ENCODE data around the gene MRPS22. TPM values are rescaled to one million over a fixed set of nuclear protein-coding genes. Genes with fewer than 3 reads are reported as not detected.

MRPS22 gene
- total and polyA plus RNA-seq, 9 of the 15 experiments (the other 6 are each of a cell fraction or from before 2014, with no cell fraction given): 148 to 397 (median 229) TPM

DNA sequence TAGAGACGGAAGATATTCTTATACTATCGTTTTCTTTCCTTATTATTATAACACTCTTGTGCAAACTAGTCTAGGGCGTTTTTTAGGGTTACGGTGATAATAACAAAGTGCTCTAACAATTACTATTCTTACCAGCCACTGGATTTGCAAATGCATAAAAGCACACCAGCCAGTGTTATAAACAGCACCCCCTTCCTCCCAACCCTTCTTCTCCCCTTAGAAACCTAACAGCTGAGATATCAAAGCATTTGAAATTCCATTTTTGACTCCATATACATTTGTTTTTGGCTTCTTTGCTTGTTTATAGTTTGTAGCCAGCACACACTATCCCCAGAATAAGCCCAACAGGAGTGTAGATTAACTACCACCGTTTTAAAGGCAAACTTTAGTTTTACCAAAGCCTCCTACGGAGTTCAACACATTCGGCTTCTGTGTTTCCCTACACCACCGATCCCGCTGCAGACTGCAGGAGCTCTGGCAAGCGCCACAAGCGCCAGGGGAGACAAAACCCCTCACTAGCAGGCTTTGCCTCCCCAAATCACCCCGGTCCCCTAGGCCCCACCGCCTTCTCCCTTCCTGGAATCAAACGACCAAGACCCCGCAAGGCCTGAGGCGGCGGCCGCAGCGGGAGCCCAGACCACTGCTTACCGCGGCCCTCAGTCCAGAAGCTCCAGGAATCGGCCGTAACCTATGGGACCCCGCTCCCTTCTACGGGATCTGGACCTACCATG lies 45.2 kb downstream of the MRPS22 start (continued):
- TF ChIP-seq PCBP1 (IDR thresholded peaks at IDR 0.05; ENCODE audit: low read depth, low read length, poor library complexity, severe bottlenecking) (no peak), SAFB (IDR thresholded peaks at IDR 0.05; ENCODE audit: borderline replicate concordance, low read depth, low read length) (no peak), MTA3 (IDR thresholded peaks at IDR 0.05; ENCODE audit: borderline replicate concordance) (no peak), ETV6 (IDR thresholded peaks at IDR 0.05; ENCODE audit: borderline replicate concordance in 1 of 2, low read depth in 2 of 2, low read length in 1 of 2) (no peak), ETV6 (CRISPR knock-in tag; IDR thresholded peaks at IDR 0.05; ENCODE audit: borderline replicate concordance) (no peak), ZFX (CRISPR knock-in tag; IDR thresholded peaks at IDR 0.05) (no peak), RHOXF2B (CRISPR knock-in tag; conservative IDR thresholded peaks at IDR 0.05) (no peak), GATAD2A (IDR thresholded peaks at IDR 0.05) (no peak), TAF15 (IDR thresholded peaks at IDR 0.05; ENCODE audit: low read depth, low read length) (no peak), RBBP5 (IDR thresholded peaks at IDR 0.05; ENCODE audit: borderline replicate concordance, insufficient read depth, low read length, poor library complexity, severe bottlenecking) (peak; percentile 45), CHCHD3 (CRISPR knock-in tag; IDR thresholded peaks at IDR 0.05) (no peak), ZNF780A (CRISPR knock-in tag; IDR thresholded peaks at IDR 0.05) (no peak), EWSR1 (IDR thresholded peaks at IDR 0.05; ENCODE audit: borderline replicate concordance, low read depth, partially characterized antibody) (no peak)
- TF ChIP-seq, protein P1, sequence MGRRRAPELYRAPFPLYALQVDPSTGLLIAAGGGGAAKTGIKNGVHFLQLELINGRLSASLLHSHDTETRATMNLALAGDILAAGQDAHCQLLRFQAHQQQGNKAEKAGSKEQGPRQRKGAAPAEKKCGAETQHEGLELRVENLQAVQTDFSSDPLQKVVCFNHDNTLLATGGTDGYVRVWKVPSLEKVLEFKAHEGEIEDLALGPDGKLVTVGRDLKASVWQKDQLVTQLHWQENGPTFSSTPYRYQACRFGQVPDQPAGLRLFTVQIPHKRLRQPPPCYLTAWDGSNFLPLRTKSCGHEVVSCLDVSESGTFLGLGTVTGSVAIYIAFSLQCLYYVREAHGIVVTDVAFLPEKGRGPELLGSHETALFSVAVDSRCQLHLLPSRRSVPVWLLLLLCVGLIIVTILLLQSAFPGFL (CRISPR knock-in tag; IDR thresholded peaks at IDR 0.05): no peak
- TF ChIP-seq, protein P2, sequence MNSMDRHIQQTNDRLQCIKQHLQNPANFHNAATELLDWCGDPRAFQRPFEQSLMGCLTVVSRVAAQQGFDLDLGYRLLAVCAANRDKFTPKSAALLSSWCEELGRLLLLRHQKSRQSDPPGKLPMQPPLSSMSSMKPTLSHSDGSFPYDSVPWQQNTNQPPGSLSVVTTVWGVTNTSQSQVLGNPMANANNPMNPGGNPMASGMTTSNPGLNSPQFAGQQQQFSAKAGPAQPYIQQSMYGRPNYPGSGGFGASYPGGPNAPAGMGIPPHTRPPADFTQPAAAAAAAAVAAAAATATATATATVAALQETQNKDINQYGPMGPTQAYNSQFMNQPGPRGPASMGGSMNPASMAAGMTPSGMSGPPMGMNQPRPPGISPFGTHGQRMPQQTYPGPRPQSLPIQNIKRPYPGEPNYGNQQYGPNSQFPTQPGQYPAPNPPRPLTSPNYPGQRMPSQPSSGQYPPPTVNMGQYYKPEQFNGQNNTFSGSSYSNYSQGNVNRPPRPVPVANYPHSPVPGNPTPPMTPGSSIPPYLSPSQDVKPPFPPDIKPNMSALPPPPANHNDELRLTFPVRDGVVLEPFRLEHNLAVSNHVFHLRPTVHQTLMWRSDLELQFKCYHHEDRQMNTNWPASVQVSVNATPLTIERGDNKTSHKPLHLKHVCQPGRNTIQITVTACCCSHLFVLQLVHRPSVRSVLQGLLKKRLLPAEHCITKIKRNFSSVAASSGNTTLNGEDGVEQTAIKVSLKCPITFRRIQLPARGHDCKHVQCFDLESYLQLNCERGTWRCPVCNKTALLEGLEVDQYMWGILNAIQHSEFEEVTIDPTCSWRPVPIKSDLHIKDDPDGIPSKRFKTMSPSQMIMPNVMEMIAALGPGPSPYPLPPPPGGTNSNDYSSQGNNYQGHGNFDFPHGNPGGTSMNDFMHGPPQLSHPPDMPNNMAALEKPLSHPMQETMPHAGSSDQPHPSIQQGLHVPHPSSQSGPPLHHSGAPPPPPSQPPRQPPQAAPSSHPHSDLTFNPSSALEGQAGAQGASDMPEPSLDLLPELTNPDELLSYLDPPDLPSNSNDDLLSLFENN (IDR thresholded peaks at IDR 0.05; ENCODE audit: low read depth in 2 of 2, low read length in 2 of 2): no peak
- TF ChIP-seq, protein P3, sequence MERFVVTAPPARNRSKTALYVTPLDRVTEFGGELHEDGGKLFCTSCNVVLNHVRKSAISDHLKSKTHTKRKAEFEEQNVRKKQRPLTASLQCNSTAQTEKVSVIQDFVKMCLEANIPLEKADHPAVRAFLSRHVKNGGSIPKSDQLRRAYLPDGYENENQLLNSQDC (CRISPR knock-in tag; IDR thresholded peaks at IDR 0.05): peak; percentile 60; the same call in 1 of the 2 replicates
- TF ChIP-seq, protein P4, sequence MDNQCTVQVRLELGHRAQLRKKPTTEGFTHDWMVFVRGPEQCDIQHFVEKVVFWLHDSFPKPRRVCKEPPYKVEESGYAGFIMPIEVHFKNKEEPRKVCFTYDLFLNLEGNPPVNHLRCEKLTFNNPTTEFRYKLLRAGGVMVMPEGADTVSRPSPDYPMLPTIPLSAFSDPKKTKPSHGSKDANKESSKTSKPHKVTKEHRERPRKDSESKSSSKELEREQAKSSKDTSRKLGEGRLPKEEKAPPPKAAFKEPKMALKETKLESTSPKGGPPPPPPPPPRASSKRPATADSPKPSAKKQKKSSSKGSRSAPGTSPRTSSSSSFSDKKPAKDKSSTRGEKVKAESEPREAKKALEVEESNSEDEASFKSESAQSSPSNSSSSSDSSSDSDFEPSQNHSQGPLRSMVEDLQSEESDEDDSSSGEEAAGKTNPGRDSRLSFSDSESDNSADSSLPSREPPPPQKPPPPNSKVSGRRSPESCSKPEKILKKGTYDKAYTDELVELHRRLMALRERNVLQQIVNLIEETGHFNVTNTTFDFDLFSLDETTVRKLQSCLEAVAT (IDR thresholded peaks at IDR 0.05): peak; percentile 69 to 76
- TF ChIP-seq, protein P5, sequence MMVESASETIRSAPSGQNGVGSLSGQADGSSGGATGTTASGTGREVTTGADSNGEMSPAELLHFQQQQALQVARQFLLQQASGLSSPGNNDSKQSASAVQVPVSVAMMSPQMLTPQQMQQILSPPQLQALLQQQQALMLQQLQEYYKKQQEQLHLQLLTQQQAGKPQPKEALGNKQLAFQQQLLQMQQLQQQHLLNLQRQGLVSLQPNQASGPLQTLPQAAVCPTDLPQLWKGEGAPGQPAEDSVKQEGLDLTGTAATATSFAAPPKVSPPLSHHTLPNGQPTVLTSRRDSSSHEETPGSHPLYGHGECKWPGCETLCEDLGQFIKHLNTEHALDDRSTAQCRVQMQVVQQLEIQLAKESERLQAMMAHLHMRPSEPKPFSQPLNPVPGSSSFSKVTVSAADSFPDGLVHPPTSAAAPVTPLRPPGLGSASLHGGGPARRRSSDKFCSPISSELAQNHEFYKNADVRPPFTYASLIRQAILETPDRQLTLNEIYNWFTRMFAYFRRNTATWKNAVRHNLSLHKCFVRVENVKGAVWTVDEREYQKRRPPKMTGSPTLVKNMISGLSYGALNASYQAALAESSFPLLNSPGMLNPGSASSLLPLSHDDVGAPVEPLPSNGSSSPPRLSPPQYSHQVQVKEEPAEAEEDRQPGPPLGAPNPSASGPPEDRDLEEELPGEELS (CRISPR knock-in tag; IDR thresholded peaks at IDR 0.05; ENCODE audit: borderline replicate concordance): peak; percentile 13; the same call in 1 of the 2 replicates
